Dermis microvascular lymphatic vessel endothelial cell (primary cell): ENCODE measurements around the gene HOXB3. TPM values are rescaled to one million over a fixed set of nuclear protein-coding genes. Genes with fewer than 3 reads are reported as not detected.

Experiments used
- DNase-seq, 2 donors: peaks; one replicate each; pipeline versions ENCODE4 v3.0.0 to v3.0.0-alpha.2; 2010; ENCODE audit warnings: low read depth in 2 of 2
- total RNA-seq: library from RNA; depleted of rRNA; stranded (reverse); fragments of >200 nt; gene quantifications from 2 replicates; pipeline ENCODE4 v1.2.1, GENCODE V29; 2014

HOXB3 gene
- total RNA-seq, 1 donor from 2014 or later = 1.9 TPM

GRCh38 chr17:48559122-48559839 lies 30.8 kb downstream of the HOXB3 start:
- DNase-seq = no peak

GRCh38 chr17:48558831-48559121 lies 31.3 kb downstream of the HOXB3 start:
- no peak for DNase-seq

GRCh38 chr17:48558057-48558830 lies 31.8 kb downstream of the HOXB3 start:
- no peak for DNase-seq

GRCh38 chr17:48556576-48557401 lies 33.3 kb downstream of the HOXB3 start:
- DNase-seq = peak in 1 of 2 donors; percentile 31

- no peak for DNase-seq
These were observed 33.8 kb downstream of the HOXB3 start for GRCh38 chr17:48556229-48556575.

GRCh38 chr17:48555258-48556228 lies 34.5 kb downstream of the HOXB3 start:
- DNase-seq = peak in 1 of 2 donors; percentile 59

GRCh38 chr17:48554412-48555257 lies 35.4 kb downstream of the HOXB3 start:
- no peak for DNase-seq

GRCh38 chr17:48553826-48554225 lies 36.2 kb downstream of the HOXB3 start:
- no peak for DNase-seq

- no peak for DNase-seq
These were observed 36.9 kb downstream of the HOXB3 start for GRCh38 chr17:48553190-48553547.

GRCh38 chr17:48552466-48553189 lies 37.4 kb downstream of the HOXB3 start:
- no peak for DNase-seq

GRCh38 chr17:48551596-48552465 lies 38.2 kb downstream of the HOXB3 start:
- no peak for DNase-seq

GRCh38 chr17:48551214-48551555 lies 38.9 kb downstream of the HOXB3 start:
- no peak for DNase-seq

GRCh38 chr17:48550502-48551213 lies 39.4 kb downstream of the HOXB3 start:
- DNase-seq = no peak

GRCh38 chr17:48549914-48550501 lies 40.0 kb downstream of the HOXB3 start:
- DNase-seq = no peak

- DNase-seq = no peak
These were observed 40.8 kb downstream of the HOXB3 start for GRCh38 chr17:48549281-48549630.

- DNase-seq = no peak
These were observed 41.3 kb downstream of the HOXB3 start for GRCh38 chr17:48548523-48549280.
